ENCODE measurements around the gene AXIN1.

Gene AXIN1

GRCh38 chr16:247027-247426 lies 105.5 kb downstream of the AXIN1 start:
- peaks cover 20% of the 10 kb centered on the region for H3K36me3 ChIP-seq (ENCODE audit: insufficient read depth, low read length)
- no peak overlapping the region for H3K4me3 ChIP-seq (ENCODE audit: low read length)
- H3K4me1 ChIP-seq (ENCODE audit: insufficient read depth, low read length) = no peaks in the 10 kb centered on the region
- H3K27me3 ChIP-seq (ENCODE audit: insufficient read depth, low read length) = no peaks in the 10 kb centered on the region
- no peaks in the 10 kb centered on the region for H3K9me3 ChIP-seq (ENCODE audit: low read length)
- H2AFZ ChIP-seq (ENCODE audit: low read depth, low read length) = no peak overlapping the region

- Histone ChIP-seq H3K36me3 (ENCODE audit: insufficient read depth, low read length) (peaks cover 20% of the 10 kb centered on the region), H3K4me3 (ENCODE audit: low read length) (no peak overlapping the region), H3K4me1 (ENCODE audit: insufficient read depth, low read length) (no peaks in the 10 kb centered on the region), H3K9me3 (ENCODE audit: low read length) (peaks cover 4% of the 10 kb centered on the region), H3K27me3 (ENCODE audit: insufficient read depth, low read length) (no peaks in the 10 kb centered on the region), H2AFZ (ENCODE audit: low read depth, low read length) (no peak overlapping the region)
Observed at GRCh38 chr16:245105-245504, 107.4 kb downstream of the AXIN1 start.

GRCh38 chr16:243348-243747 lies 109.2 kb downstream of the AXIN1 start:
- H3K27me3 ChIP-seq (ENCODE audit: insufficient read depth, low read length) = no peaks in the 10 kb centered on the region
- H3K4me3 ChIP-seq (ENCODE audit: low read length) = no peak overlapping the region
- H3K9me3 ChIP-seq (ENCODE audit: low read length) = peaks cover 4% of the 10 kb centered on the region
- H3K36me3 ChIP-seq (ENCODE audit: insufficient read depth, low read length) = peaks cover 14% of the 10 kb centered on the region
- no peaks in the 10 kb centered on the region for H3K4me1 ChIP-seq (ENCODE audit: insufficient read depth, low read length)
- H2AFZ ChIP-seq (ENCODE audit: low read depth, low read length) = no peak overlapping the region

GRCh38 chr16:242281-242680 lies 110.2 kb downstream of the AXIN1 start:
- Histone ChIP-seq H3K9me3 (ENCODE audit: low read length) (peaks cover 4% of the 10 kb centered on the region), H3K27me3 (ENCODE audit: insufficient read depth, low read length) (no peaks in the 10 kb centered on the region), H3K4me3 (ENCODE audit: low read length) (no peak overlapping the region), H3K36me3 (ENCODE audit: insufficient read depth, low read length) (peaks cover 18% of the 10 kb centered on the region), H3K4me1 (ENCODE audit: insufficient read depth, low read length) (no peaks in the 10 kb centered on the region), H2AFZ (ENCODE audit: low read depth, low read length) (no peak overlapping the region)

- Histone ChIP-seq H3K4me1 (ENCODE audit: insufficient read depth, low read length) (no peaks in the 10 kb centered on the region), H2AFZ (ENCODE audit: low read depth, low read length) (no peak overlapping the region), H3K9me3 (ENCODE audit: low read length) (peaks cover 4% of the 10 kb centered on the region), H3K27me3 (ENCODE audit: insufficient read depth, low read length) (no peaks in the 10 kb centered on the region), H3K4me3 (ENCODE audit: low read length) (no peak overlapping the region), H3K36me3 (ENCODE audit: insufficient read depth, low read length) (peaks cover 14% of the 10 kb centered on the region)
Observed at GRCh38 chr16:240559-240958, 112.0 kb downstream of the AXIN1 start.

- Histone ChIP-seq H3K27me3 (ENCODE audit: insufficient read depth, low read length) (no peaks in the 10 kb centered on the region), H2AFZ (ENCODE audit: low read depth, low read length) (no peak overlapping the region), H3K9me3 (ENCODE audit: low read length) (peaks cover 4% of the 10 kb centered on the region), H3K4me1 (ENCODE audit: insufficient read depth, low read length) (peaks cover 3% of the 10 kb centered on the region), H3K4me3 (ENCODE audit: low read length) (no peak overlapping the region), H3K36me3 (ENCODE audit: insufficient read depth, low read length) (peaks cover 14% of the 10 kb centered on the region)
Observed at GRCh38 chr16:239948-240277, 112.6 kb downstream of the AXIN1 start.

Data from neuron (in vitro differentiated cells).